ENCODE measurements around the gene DDA1.

GRCh38 chr19:17326595-17326966 lies 17.2 kb downstream of the DDA1 start:
- TF ChIP-seq EZH2 (optimal IDR thresholded peaks at IDR 0.05; ENCODE audit: low read depth, low read length) (no peak), CTCF (IDR thresholded peaks at IDR 0.05; ENCODE audit: low read length) (no peak), EZH2phosphoT487 (IDR thresholded peaks at IDR 0.05; ENCODE audit: low read length) (no peak)
